GM18873 (cell line): Measurements from ENCODE around the gene MPND.

Experiments
- ATAC-seq: cut with Tn5 transposase; IDR thresholded peaks from one replicate; pipeline ENCODE4 v1.9.1; 2021; ENCODE audit warnings: mild to moderate bottlenecking, moderate library complexity, moderate number of reproducible peaks; ENCODE audit not compliant: unreplicated experiment, low FRiP score

MPND gene

GRCh38 chr19:4393947-4394590 is 50.7 kb downstream of the MPND start:
- ATAC-seq = no peak

GRCh38 chr19:4396949-4397783 is 53.8 kb downstream of the MPND start:
- ATAC-seq = no peak

GRCh38 chr19:4399812-4400134 is 56.4 kb downstream of the MPND start:
- ATAC-seq = no peak

- peak; percentile 54 for ATAC-seq
Measured at GRCh38 chr19:4400135-4400936, 57.0 kb downstream of the MPND start, which contains the start of gene SH3GL1. SH3GL1 (minus strand) TSS chr19:4400547; CDS start chr19:4400368, 179 bp downstream.

- no peak for ATAC-seq
Measured at GRCh38 chr19:4401769-4402170, 58.4 kb downstream of the MPND start.

- ATAC-seq = peak; percentile 83
Measured at GRCh38 chr19:4402171-4403004, 59.0 kb downstream of the MPND start, which contains the start of gene CHAF1A. CHAF1A (plus strand) TSS chr19:4402640; CDS start chr19:4402763, 123 bp downstream.

- no peak for ATAC-seq
Measured at GRCh38 chr19:4403005-4403761, 59.8 kb downstream of the MPND start.

- no peak for ATAC-seq
Measured at GRCh38 chr19:4405977-4406376, 62.6 kb downstream of the MPND start.

GRCh38 chr19:4406626-4407025 is 63.3 kb downstream of the MPND start:
- ATAC-seq = no peak

GRCh38 chr19:4409123-4409933 is 66.0 kb downstream of the MPND start:
- no peak for ATAC-seq
